Small intestine (tissue), 7 donors: Measurements from ENCODE around the gene XRCC5. TPM values are rescaled to one million over a fixed set of nuclear protein-coding genes. Genes with fewer than 3 reads are reported as not detected.
A peak's percentile ranks its signal among the peaks of the same experiment; 100 is the strongest.

ENCODE experiments used
- DNase-seq, 2 donors: peaks; one replicate each; pipeline versions ENCODE4 v3.0.0 to v3.0.0-alpha.2; 2013
- FAIRE-seq: peaks from 2 replicates; lab custom pipeline; 2012; peaks lifted over from hg19 to GRCh38; lab: Jason Lieb, UNC
- H3K27ac ChIP-seq, 3 donors: one replicate each; pipeline ENCODE4 v1.5.1; 2013; ENCODE audit warnings: low read length in 2 of 3, mild to moderate bottlenecking in 2 of 3, control low read depth in 1 of 3, inconsistent platforms in 1 of 3, low read depth in 1 of 3, moderate library complexity in 1 of 3
- H3K27me3 ChIP-seq, 3 donors: one replicate each; pipeline ENCODE4 v1.6.1; 2013; ENCODE audit warnings: low read length in 3 of 3, inconsistent platforms in 1 of 3; ENCODE audit not compliant: control insufficient read depth in 3 of 3, insufficient read depth in 3 of 3
- H3K36me3 ChIP-seq, 3 donors: one replicate each; pipeline ENCODE4 v1.6.1; 2013; ENCODE audit warnings: low read length in 3 of 3, inconsistent platforms in 1 of 3, low read depth in 1 of 3, mild to moderate bottlenecking in 1 of 3, moderate library complexity in 1 of 3; ENCODE audit not compliant: control insufficient read depth in 3 of 3, insufficient read depth in 2 of 3
- H3K4me1 ChIP-seq, 3 donors: one replicate each; pipeline ENCODE4 v1.6.1; 2013; ENCODE audit warnings: low read length in 2 of 3, inconsistent platforms in 1 of 3, low read depth in 1 of 3, mild to moderate bottlenecking in 1 of 3, moderate library complexity in 1 of 3; ENCODE audit not compliant: control insufficient read depth in 3 of 3, insufficient read depth in 2 of 3
- H3K4me3 ChIP-seq, 3 donors: one replicate each; pipeline ENCODE4 v1.5.1; 2013; ENCODE audit warnings: low read length in 3 of 3, control low read depth in 1 of 3, inconsistent platforms in 1 of 3, low read depth in 1 of 3, mild to moderate bottlenecking in 1 of 3, moderate library complexity in 1 of 3
- H3K9me3 ChIP-seq, 2 donors: one replicate each; pipeline ENCODE4 v1.6.1; 2013; ENCODE audit warnings: low read depth in 1 of 2, low read length in 1 of 2; ENCODE audit not compliant: control insufficient read depth in 2 of 2, insufficient read depth in 1 of 2
- whole genome bisulfite sequencing, 3 donors: extraction: QIAGEN DNeasy Blood & Tissue Kit; methylation state at CpG; one replicate each; pipeline ENCODE4 v1.1.7; 2013; 5-methylcytosine and 5-hydroxymethylcytosine counted together
- polyA plus RNA-seq, 4 donors: library from polyadenylated mRNA; stranded (reverse) in 3 of 4; unstranded in 1 of 4; fragments of 200-250 nt in 3 of 4; fragments of 120-200 nt in 1 of 4; gene quantifications; one replicate each; pipeline versions ENCODE4 v1.2.1 to v1.2.3, GENCODE V29; 2013
- donor health status: healthy with polysubstance abuse.
- donor health status: control.
- donor health status: control.
- donor health status: Bipolar disorder and iron deficiency.
- donor health status: healthy.

XRCC5 gene
- polyA plus RNA-seq, 4 donors: 76.7 to 188 (median 99.5) TPM

DNA sequence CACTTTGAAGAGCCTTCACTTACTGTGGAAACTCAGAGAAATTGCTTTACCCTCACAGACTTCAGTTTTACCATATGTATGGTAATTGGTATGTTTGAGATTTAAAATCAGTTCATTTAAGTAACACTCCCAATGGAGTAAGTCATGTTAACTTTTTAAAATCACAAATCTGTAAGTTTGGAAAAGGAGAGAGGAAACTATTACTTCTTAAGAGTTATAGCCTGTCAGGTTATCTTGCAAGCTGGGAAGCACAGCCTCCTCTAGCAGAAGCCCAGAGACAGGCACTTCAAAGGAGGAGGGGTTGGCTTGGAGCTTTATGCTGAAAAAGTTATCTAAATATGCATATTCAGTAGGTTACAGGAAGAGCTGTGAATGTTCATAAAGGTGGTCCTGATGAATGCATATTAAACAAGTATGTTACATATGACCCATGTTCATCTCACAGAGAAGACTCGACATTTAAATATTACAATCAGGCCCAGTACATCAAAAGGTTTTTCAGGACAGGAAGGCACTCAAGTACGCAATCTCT is 102.5 kb downstream of the XRCC5 start:
- Histone ChIP-seq H3K9me3 (no peaks in the 10 kb centered on the region), H3K36me3 (peaks cover 9 to 18% (median 9%) of the 10 kb centered on the region in 3 donors), H3K4me3 (no peak overlapping the region), H3K27ac (no peak overlapping the region), H3K4me1 (peaks cover 3 to 5% (median 5%) of the 10 kb centered on the region in 3 donors), H3K27me3 (no peaks in the 10 kb centered on the region)
- DNase-seq: no peak
- FAIRE-seq: no peak
- 96 to 100% (median 97%) methylated on average over 2 of the region's 2 CpGs for WGBS, 3 donors

DNA sequence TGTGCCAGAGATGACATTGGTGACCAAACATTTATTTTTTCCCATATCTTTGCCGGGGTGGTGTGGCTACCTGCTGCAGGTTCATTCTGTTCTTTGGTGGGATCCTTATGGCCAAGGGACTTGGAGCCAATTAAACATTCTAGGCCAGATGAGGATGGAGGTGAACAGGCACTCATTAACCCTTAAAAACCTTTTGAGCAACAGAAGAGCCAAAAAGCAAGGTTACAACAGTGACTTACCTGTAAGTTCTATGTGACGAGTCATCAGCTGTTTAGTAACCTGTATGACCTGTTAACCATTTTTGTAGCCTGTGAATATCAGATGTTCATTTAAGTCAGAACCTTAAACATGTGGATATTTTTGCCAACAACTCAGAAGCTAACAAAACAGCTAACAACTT is 105.6 kb downstream of the XRCC5 start:
- H3K36me3 ChIP-seq: no peaks in the 10 kb centered on the region
- H3K9me3 ChIP-seq: no peaks in the 10 kb centered on the region
- H3K27ac ChIP-seq: no peak overlapping the region
- WGBS, 3 donors: 76 to 89% (median 84%) methylated on average over 2 of the region's 2 CpGs
- no peak for FAIRE-seq
- no peak overlapping the region for H3K4me3 ChIP-seq
- no peaks in the 10 kb centered on the region for H3K27me3 ChIP-seq
- DNase-seq: no peak
- peaks cover 3 to 10% (median 9%) of the 10 kb centered on the region in 3 donors for H3K4me1 ChIP-seq

- WGBS, 3 donors: 41 to 64% (median 62%) methylated on average over 4 of the region's 4 CpGs
- Histone ChIP-seq H3K4me3 (no peak overlapping the region), H3K9me3 (no peaks in the 10 kb centered on the region), H3K36me3 (no peaks in the 10 kb centered on the region), H3K4me1 (peaks cover 3 to 10% (median 9%) of the 10 kb centered on the region in 3 donors), H3K27ac (no peak overlapping the region), H3K27me3 (no peaks in the 10 kb centered on the region)
- peak; percentile 20 to 44 for DNase-seq
- no peak for FAIRE-seq
Measured at GRCh38 chr2:216215658-216216390, 106.7 kb downstream of the XRCC5 start.

- no peak overlapping the region for H3K4me3 ChIP-seq
- H3K27me3 ChIP-seq: no peaks in the 10 kb centered on the region
- 73 to 83% (median 81%) methylated on average over 7 of the region's 7 CpGs for WGBS, 3 donors
- no peak for DNase-seq
- H3K36me3 ChIP-seq: no peaks in the 10 kb centered on the region
- peaks cover 3 to 10% (median 9%) of the 10 kb centered on the region in 3 donors for H3K4me1 ChIP-seq
- H3K9me3 ChIP-seq: no peaks in the 10 kb centered on the region
- H3K27ac ChIP-seq: peak overlapping the region in 1 of 3 donors; percentile 47
- no peak for FAIRE-seq
Measured at GRCh38 chr2:216216951-216217903, 108.1 kb downstream of the XRCC5 start.

DNA sequence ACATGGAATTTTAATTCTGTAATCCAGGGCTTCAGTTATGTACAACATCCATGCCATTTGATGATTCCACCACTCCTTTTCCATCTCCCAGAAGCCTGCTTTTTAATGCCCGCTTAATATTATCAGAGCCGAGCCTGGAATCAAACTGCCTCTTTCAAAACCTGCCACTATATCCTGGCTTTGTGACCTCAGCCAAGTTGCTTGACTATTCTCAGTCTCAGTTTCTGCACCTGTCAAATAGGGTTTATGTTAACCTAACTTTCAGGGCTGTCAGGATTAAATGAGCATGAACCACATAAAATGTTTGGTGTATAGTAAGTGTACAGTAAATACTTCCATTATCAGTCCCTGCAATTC is 108.7 kb downstream of the XRCC5 start:
- WGBS, 3 donors: 83 to 90% (median 86%) methylated on average over 2 of the region's 2 CpGs
- peak overlapping the region in 1 of 3 donors; percentile 47 for H3K27ac ChIP-seq
- FAIRE-seq: no peak
- DNase-seq: no peak
- no peak overlapping the region for H3K4me3 ChIP-seq
- no peaks in the 10 kb centered on the region for H3K36me3 ChIP-seq
- no peaks in the 10 kb centered on the region for H3K9me3 ChIP-seq
- no peaks in the 10 kb centered on the region for H3K27me3 ChIP-seq
- H3K4me1 ChIP-seq: peaks cover under 1 to 10% (median 9%) of the 10 kb centered on the region in 3 donors

GRCh38 chr2:216219861-216220260 is 110.7 kb downstream of the XRCC5 start:
- peaks cover 0 to 7% (median 7%) of the 10 kb centered on the region in 3 donors for H3K4me1 ChIP-seq
- no peak overlapping the region for H3K27ac ChIP-seq
- no peaks in the 10 kb centered on the region for H3K9me3 ChIP-seq
- 79 to 99% (median 89%) methylated on average over 6 of the region's 6 CpGs for WGBS, 3 donors
- no peak for DNase-seq
- FAIRE-seq: no peak
- no peak overlapping the region for H3K4me3 ChIP-seq
- H3K36me3 ChIP-seq: no peaks in the 10 kb centered on the region
- H3K27me3 ChIP-seq: no peaks in the 10 kb centered on the region

DNA sequence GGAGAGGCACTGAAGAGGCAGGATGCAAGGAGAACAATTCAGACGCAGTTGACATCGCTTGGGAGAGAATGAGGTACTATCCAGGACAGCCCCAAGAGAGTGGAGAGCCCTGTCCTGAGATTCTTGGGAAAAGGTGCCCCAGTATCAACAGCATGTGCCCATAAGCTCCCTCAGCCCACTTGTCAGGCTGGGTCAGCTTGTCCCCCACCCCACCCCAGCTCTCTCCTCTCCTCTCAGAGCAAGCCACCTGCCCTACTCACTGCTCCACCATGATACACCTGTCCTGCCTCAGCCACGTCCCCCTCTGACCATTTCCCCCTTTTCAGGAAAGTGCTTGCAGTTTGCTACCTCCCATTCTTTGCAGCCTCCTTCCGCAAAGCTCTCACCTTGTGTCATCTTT is 111.8 kb downstream of the XRCC5 start:
- no peak for FAIRE-seq
- WGBS, 3 donors: 89 to 93% (median 90%) methylated on average over 4 of the region's 4 CpGs

GRCh38 chr2:216221811-216222210 is 112.7 kb downstream of the XRCC5 start:
- Histone ChIP-seq H3K4me3 (no peak overlapping the region), H3K4me1 (peaks cover 0 to 5% (median 4%) of the 10 kb centered on the region in 3 donors), H3K36me3 (no peaks in the 10 kb centered on the region), H3K9me3 (no peaks in the 10 kb centered on the region), H3K27ac (no peak overlapping the region), H3K27me3 (no peaks in the 10 kb centered on the region)
- DNase-seq (no peak), FAIRE-seq (no peak)
- 69 to 81% (median 74%) methylated on average over 1 of the region's 1 CpG for WGBS, 3 donors

More for the DNA sequence above, 111.8 kb downstream of the XRCC5 start:
- H3K4me3 ChIP-seq: no peak overlapping the region
- DNase-seq: no peak
- H3K27ac ChIP-seq: no peak overlapping the region
- H3K36me3 ChIP-seq: no peaks in the 10 kb centered on the region
- H3K27me3 ChIP-seq: no peaks in the 10 kb centered on the region
- H3K9me3 ChIP-seq: no peaks in the 10 kb centered on the region
- H3K4me1 ChIP-seq: peaks cover 0 to 7% (median 7%) of the 10 kb centered on the region in 3 donors
